COLO829 (cell line): ENCODE results near the gene GREB1.

ENCODE experiments used
- DNase-seq: peaks from one replicate; pipeline ENCODE4 v3.0.0; 2012; ENCODE audit warnings: low spot score

Gene GREB1, protein sequence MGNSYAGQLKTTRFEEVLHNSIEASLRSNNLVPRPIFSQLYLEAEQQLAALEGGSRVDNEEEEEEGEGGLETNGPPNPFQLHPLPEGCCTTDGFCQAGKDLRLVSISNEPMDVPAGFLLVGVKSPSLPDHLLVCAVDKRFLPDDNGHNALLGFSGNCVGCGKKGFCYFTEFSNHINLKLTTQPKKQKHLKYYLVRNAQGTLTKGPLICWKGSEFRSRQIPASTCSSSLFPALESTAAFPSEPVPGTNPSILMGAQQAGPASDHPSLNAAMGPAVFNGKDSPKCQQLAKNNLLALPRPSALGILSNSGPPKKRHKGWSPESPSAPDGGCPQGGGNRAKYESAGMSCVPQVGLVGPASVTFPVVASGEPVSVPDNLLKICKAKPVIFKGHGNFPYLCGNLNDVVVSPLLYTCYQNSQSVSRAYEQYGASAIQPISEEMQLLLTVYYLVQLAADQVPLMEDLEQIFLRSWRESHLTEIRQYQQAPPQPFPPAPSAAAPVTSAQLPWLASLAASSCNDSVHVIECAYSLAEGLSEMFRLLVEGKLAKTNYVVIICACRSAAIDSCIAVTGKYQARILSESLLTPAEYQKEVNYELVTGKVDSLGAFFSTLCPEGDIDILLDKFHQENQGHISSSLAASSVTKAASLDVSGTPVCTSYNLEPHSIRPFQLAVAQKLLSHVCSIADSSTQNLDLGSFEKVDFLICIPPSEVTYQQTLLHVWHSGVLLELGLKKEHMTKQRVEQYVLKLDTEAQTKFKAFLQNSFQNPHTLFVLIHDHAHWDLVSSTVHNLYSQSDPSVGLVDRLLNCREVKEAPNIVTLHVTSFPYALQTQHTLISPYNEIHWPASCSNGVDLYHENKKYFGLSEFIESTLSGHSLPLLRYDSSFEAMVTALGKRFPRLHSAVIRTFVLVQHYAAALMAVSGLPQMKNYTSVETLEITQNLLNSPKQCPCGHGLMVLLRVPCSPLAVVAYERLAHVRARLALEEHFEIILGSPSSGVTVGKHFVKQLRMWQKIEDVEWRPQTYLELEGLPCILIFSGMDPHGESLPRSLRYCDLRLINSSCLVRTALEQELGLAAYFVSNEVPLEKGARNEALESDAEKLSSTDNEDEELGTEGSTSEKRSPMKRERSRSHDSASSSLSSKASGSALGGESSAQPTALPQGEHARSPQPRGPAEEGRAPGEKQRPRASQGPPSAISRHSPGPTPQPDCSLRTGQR (N-terminal part only)

DNA sequence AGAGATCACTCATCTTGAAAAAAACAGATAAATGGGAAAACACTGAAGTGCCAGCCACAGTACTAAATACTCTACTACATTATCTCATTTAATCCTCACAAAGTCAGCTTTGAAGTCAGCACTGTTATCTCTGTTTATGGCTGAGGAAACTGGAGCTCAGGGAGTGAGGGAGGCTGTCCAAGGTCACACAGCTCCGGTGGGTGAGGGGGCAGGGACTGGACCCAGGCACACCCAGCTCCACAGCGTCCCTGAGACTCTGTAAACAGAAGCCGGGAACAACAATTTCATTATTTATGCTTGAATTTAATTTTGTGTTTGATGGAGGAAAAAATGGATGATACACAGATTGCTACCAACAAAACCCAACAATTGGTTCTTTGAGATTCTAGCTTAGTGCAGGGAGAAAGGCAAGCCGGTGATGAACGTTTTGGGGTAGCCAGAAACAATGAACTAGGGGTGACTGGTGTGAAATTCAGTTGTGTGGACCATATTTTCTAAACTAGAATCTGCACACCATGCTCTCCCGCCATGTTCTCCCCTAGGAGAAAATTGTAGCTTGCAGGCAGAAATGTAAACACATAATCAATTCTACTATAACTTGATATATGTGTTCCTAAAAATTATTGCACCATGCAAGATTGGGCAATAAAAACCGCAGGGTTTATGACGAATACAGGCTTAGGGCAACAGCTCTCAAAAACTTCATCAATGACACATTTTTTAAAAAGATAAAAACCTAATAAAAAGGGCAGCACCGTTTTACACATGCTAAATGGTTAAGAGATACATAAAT, at the start of gene GREB1:
GREB1 (plus strand) TSS at position 768 of the 793 bp plus-strand sequence. CDS start 22,570 bp downstream, outside the sequence.
- no peak for DNase-seq

DNA sequence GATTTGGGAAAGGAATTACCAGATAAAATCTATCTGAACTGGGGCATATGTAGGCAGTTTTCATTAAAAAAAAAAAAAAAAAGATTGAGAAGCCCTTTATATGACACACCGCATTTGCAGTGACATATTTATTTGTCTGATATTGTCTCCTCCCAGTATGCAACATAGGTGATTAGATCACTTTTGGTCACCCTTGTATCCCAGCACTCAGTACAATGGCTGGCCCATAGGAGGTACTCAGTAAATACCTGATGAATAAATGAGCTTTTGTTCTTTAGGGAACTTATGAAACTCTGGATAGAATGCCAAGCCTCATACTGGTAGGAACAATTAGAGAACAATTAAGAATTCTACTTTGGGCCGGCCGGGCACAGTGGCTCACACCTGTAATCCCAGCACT, 45.0 kb upstream of the GREB1 start:
- DNase-seq = no peak

DNA sequence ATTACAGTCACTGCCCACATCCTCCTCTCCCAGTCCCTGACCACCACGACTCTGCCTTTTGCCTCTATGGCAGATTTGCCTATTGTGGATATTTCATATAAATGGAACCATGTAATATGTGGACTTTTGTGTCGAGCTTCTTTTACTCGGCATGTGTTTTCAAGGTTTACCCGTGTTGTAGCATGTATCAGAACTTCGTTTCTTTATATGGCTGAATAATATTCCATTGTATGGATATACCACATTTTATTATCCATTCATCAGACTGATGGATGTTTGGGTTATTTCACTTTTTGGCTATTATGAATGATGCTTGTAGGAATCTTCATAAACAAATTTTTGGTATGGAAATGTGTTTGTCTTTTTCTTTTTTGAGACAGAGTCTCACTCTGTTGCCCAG, 43.7 kb upstream of the GREB1 start:
- no peak for DNase-seq

DNA sequence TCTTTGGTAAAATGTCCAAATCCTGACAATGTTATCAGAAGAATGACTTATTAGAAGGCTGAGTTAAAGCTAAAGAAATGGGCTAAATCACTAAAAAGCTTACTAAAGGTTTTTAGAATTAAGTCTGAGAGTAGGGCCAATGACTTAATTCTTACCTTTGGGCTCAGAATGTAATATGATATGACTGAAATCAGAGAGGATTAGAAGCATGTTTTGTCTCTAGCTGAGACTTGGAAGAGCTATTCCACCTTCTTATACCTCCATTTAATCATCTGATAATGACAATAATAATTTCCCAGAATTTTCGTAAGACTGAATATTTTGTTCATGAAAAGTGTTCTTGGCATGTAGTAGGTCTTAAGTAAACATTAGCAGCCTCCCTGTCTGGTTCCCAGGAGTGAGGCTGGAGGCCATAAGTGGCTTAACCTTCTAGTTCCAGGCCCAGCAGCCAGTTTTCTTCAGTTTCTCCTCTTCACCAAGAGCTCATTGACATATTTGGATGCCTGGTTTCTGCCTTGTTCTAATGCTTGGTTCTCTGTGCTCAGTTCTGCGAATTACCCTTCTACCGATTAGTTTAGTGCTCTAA, 42.4 kb upstream of the GREB1 start:
- no peak for DNase-seq

DNA sequence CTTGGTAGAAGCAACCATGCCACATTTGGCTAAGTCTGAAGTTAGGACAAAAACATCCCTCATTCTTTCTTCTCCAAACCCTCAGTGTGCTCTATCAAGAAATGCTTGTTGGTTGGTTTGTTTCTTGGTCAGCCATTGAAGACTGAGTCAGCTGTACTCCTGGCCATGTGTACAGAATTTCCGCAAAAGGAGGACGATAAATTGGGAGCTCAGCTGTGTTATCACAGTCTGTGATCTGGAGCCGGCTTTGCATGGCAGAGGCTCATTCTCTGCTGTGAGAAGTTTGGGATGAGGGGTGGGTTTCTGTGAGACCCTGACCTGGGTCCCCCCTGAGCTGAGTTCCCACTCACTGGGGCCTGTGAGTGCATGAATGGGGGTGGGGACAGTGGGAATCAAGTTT, 41.6 kb upstream of the GREB1 start:
- no peak for DNase-seq

DNA sequence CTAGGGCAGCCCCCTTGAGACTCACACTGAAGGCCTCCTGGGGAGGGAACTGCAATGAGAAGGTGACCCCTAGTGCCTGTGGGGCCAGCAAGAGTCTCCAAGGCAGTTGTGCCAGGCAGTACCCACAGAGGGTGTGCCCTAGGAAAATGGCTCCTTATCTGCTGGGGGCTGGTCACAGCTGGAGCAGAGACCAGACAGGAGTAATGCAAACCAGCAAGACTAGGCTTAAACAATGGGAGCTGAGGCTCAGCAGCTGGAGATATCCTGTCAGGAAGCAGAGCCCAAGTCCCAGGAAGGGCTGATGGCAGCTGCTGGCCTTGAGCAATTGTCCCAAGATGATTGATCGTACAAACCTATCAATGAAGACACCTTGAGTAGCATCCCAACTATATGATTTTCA, 41.1 kb upstream of the GREB1 start:
- DNase-seq = no peak

DNA sequence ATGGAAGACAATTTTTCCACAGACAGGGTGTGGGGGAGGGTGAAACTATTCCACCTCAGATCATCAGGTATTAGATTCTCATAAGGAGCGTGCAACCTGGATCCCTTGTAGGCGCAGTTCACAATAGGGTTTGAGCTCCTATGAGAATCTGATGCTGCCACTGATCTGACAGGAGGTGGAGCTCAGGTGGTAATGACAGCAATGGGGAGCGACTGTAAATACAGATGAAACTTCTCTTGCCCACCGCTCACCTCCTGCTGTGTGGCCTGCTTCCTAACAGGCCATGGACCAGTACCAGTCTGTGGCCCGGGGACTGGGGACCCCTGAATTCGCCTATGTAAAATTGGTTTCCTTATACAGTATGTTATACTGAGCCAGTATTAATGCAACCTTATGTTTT, 40.6 kb upstream of the GREB1 start:
- DNase-seq = no peak

DNA sequence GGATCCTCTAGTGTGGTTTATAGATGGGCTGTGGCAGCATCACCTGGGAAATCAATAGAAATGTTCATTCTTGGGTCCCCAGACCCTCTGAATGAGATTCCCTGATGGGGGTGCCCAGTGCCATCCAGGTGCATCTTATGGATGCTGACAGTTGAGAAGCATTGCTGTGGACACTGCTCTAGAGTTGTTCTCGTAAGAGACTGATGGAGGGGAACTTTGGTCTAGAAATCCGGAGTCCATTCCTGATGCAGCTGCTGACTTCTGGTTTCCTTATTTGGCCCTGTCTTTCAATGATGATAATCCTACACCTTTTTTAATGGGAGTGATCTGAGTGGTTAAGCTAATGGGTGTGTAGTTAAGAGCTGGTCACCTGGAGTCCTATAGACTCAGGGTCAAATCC, 39.5 kb upstream of the GREB1 start:
- no peak for DNase-seq

DNA sequence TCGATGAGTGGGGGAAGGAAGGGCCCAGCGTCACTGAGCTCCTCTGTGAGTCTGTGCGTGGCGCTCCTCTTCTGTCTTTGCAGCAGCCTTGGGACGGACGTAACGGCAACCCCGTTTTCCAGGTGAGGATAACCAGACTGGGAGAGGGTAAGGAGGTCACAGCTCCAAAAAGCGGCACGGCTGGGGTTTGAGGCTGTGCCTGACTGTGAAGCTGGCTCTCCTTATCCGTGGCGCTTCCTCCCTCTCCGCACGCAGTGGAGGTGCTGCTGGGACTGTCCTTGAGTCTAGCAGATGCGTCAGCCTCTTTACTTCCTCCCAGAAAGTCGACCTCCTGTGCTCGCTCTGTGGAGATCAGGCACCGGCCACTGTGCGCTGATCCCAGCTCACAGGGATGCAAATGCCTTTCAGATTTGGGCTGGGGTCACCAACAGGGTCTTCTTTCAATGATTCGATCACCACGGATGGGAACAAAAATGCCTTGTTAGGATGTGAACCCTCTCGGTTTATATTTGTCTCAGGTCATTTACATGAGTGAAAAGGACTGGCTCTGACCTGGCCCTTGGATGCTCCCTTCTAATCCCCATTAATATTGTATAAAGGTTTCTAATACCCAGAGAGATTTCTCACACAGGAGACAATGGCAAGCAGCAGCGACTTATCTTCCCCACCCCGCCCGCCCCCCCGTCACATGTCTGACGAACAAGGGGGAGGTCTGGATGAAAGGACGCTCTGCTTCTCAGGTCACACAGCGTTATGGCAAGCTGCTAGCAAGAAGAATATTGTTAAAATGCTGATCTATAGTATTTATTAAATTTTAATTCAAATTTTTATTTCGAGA, 37.8 kb upstream of the GREB1 start:
- DNase-seq = no peak

DNA sequence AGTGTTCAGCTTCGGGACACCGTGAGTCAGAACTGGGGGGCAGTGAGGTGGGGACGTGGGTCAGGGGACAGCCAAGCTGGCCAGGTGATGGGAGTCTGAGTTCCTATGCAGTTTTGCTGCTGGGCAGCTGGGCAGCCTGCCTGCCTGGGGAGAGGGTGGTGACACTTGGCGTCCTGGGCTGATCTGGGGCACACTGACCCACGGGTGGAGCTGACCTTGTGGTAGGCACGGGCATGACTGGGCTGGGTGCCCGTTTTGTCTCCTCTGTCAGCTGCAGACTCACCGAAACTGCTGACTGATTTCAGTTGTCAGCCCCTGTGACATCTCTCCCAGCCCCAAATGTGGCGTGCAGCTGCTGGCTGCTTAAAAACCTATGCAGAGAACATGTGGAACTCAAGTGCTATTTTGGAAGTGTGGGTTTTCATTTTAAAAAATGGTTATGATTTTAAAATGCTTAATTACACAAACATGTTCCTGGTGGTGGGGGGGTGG, 35.3 kb upstream of the GREB1 start:
- no peak for DNase-seq

DNA sequence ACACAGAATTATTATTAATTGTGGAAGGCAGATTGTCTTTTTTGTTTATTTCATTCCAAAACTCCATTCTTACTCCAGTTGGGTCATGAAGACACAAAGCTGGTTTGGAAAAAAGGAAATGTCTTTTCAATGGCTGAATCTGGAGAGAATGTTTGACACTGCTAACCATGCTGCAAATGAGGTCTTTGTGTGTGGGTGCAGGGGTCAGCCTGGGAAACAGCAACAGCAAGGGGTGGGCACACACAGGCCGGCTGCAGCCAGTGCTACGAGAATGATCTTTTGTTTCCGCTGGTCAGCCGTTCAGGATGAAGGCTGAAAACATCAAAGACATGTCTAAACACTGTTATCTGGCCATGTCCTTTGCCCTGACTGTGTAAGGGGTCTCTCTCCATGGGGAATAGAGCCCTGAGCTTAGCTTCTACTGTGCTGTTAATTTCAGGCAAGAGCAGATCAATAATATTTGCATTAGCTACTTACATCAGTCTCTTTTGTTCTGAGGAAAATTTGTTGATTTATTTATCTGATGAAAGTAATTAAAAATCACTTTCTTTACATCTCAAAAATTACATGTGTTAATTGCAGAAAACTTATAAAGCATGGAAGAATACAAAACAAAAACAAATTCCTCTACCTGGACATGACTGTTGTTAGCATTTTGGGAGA, 34.6 kb upstream of the GREB1 start:
- DNase-seq = peak; percentile 19

DNA sequence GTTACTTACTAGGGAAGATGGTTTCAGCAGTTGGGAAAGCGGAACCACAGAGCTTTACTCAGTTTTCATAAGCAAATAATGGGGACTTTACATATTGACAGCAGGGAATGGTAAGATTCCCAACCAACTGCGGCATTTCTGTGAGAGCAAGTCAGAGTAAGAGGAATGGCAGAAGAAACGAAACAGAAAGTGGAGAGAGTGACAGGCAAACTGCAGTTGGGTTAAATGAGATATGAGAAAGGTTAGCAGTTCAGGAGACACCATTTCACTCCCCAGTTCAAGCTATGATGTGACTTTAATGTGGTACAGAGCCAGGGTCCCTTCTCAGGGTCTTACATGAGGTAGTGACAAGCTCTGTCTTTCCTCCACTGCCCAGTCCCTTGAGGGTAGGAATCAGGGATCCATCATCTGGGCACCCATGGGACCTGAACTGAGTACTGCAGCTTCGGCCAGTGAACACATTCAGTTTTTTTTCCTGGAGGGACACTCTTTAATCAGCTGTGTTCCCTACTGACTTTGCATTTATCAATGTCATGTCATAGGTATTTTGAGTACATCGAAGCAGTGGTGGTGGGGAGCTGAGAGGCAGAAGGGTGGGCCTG, 33.0 kb upstream of the GREB1 start:
- no peak for DNase-seq

DNA sequence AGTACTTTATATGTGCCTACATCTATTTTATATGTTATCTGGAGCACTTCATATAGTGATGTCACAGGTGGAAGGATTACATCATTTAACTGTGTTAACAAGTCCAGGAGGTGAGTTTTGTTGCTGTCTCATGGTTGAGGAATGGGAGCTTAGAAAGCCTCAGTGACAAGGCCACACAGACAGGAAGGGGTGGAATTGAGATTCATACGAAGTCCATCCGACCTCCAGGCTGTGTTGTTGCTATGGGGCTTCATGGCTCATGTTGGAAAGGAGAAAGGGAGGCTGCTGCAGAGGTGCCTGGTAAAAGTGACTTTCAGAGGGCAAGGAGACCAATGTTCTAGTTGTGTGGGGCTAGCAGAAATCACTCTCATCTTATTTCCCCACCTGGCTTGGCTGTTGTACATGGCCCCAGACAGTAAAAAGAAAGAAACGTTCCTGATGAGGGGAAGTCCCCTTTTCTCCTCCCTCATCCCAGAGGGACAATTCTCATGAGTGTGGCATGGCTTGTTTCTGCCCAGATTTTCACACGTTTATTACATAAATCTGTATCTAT, 31.0 kb upstream of the GREB1 start:
- no peak for DNase-seq

DNA sequence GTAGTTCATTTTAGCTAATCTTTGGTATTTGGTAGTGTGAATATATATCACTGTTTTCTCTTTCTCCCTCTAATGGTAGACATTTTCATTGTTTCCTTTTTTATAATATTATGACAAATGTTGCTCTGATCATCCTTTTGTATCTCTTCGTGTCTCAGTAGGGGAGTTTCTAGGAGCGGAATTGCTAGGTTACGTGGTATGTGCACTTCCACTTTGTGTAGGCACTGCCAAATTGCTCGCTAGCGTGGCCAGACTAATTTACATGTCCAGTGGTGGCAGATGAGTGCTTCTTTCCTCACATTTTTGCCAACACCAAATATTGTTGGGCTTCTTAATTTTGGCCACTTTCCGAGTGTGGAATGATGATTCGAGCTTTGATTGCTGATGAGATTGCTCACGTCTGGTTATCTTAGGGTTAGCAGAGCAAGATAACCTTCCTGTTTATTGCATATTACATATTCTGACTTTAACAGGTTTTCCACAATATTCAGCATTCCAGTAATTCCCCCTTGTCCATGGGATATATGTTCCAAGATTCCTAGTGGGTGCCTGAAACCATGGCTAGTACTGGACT, 30.4 kb upstream of the GREB1 start:
- no peak for DNase-seq

DNA sequence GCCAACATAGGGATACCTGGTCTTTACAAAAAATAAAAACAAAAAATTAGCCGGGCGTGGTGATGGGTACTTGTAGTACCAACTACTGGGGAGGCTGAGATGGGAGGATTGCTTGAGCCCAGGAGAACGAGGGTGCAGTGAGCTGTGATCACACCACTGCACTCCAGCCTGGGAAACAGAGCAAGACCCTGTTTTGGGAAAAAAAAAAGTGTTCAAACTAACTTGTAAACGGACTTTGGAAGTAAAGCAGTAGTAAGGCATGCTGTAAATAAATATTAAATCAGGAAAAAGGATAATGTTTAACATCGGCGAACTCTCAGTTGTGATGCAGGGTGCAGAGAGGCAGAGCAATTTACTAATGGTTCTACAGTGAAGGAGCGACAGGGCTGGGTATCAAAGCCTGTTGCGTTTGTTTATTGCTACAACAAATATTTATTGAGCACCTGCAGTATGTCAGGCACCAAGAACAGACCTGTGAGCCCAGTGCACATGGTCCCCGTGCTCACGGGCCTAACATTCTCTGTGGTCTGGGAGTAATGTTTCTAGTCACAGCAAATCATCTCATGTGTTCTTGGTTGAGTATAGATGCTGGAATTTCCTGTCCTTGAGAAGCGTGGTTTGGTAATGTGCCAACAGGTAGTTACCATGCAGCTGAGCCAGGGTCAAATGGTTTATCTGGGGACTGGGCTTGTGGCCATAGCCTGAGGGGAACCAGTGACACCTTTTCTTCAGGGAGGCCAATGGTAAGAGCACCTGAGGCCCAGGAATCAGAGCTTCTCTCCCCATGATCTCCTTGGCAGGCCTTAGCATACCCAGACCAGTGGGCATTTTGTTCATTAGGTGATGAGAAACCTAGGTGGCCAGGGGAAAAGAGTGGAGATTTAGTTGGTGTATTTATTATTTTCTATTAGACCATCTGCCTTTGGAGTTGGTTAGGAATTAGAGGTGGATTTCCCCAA, 27.9 kb upstream of the GREB1 start:
- DNase-seq = no peak

DNA sequence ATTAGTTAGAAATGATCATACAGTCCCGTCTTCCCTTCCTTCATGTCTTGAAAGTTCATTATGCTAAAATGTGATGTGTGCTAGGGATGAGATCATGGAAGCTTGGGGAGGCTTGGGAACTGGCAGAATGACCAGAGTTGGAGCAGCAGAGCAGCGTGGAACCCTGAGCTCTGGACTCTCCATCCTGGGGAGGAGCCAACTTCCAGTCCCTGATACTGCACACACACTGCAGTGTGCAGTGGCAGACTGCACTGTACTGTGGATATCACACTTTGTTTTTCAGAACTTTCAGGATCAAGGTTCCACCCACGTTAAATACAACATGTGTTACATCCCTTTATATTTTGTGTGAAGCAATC, 27.3 kb upstream of the GREB1 start:
- no peak for DNase-seq

DNA sequence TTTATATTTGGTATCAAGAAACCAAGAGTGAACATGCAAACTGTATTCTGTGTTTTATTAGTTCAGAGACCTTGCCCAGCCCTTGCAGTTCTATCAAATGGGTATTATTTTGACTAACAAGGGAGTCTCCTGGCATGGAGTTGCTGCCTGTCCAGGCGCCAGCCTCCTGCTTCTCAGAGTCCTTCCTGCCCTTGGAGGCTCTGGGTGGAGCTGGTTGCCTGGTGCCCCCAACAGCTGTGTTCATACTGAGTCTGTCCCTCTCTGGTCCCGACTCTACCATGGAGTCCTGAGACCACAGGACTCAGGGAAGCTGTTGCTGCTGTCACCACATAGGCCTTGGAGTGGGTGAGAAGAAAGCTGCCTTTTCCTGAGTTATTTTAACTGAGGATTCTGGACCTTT, 26.3 kb upstream of the GREB1 start:
- no peak for DNase-seq

DNA sequence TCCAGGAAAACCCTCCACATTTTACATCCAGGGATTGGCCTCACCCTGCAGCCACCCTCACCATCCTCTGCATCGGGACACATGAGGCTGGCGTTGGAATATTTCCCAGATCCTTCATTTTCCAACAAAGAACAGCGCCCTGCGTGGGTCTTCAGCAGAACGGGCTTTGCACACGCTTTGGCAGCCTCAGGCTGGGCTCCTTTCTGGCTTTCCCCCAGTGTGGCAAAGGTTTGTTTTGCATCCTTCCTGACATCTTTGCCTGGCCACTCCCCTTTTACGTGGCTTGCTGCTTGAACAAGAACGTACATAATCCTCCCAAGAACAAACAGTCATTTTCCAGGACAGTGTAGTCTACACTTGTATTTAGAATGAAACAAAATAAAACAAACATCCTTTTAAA, 25.6 kb upstream of the GREB1 start:
- no peak for DNase-seq
